ENCODE data around the gene ZFYVE27. TPM values are rescaled to one million over a fixed set of nuclear protein-coding genes. Genes with fewer than 3 reads are reported as not detected.

ZFYVE27 gene
- total RNA-seq, 6 donors from 2014 or later = 20.5 to 51.3 (median 26.4) TPM

- DNase-seq (no peak), ATAC-seq (ENCODE audit: low FRiP score in 2 of 2) (no peak)
- no peak overlapping the region for H3K4me3 ChIP-seq
- no peaks in the 10 kb centered on the region for H3K9me3 ChIP-seq
- 91 to 95% methylated on average over 2 of the region's 2 CpGs for WGBS, 2 donors
- peaks cover 32 to 43% (median 38%) of the 10 kb centered on the region in 4 donors for H3K4me1 ChIP-seq
- H3K27ac ChIP-seq = peak overlapping the region in 2 of 4 donors; percentile 68 to 77
- H3K36me3 ChIP-seq = peaks cover 0 to 10% (median 4%) of the 10 kb centered on the region in 4 donors
- no peaks in the 10 kb centered on the region for H3K27me3 ChIP-seq
- TF ChIP-seq EP300 (IDR thresholded peaks at IDR 0.05) (no peak), POLR2AphosphoS5 (IDR thresholded peaks at IDR 0.05) (no peak), POLR2A (IDR thresholded peaks at IDR 0.05) (no peak), CTCF (IDR thresholded peaks at IDR 0.05) (no peak)
Observed at GRCh38 chr10:97719602-97720001, 17.3 kb upstream of the ZFYVE27 start.

DNA sequence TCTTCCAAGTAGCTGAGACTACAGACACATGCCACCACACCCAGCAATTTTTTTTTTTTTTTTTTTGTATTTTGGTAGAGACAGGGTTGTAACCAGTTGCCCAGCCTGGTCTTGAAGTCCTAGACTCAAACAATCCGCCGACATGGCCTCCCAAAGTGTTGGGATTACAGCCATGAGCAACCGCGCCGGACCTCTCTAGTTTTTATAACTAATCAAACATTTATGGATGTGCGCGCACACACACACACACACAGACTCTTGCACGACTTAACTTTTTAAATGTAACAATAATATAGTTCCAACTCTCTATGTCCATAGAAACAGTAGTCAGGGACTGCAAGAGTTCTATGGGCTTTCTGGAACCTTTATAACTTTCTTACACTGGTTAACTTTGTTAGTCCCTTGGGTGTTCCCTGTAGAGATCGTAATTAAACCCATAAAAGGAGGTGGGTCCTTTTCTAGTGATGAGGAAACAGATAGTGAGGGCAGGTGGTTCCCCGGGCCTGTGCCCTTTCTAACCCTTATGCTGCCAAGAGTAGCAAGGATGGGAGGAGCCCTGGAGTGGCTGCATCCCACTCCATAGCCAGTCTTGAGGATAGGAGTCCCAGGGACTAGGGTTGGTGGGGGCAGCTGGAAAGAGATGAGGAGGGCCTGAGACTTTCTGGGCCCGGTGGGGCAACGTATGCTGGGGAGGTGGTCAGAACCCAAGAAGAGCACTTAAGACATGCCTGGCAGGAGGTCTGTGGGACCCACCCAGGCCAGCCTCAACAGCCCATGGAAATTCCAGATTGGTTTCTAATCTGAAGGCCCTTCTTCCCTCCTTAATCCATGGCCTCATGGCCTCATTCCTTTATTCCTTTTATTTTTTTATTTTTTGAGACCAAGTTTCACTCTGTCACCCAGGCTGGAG, 14.8 kb upstream of the ZFYVE27 start:
- Histone ChIP-seq H3K27ac (peak overlapping the region in 1 of 4 donors; percentile 27), H3K36me3 (peaks cover 0 to 8% (median 2%) of the 10 kb centered on the region in 4 donors), H3K4me1 (peaks cover 16 to 31% (median 22%) of the 10 kb centered on the region in 4 donors), H3K4me3 (no peak overlapping the region), H3K27me3 (no peaks in the 10 kb centered on the region), H3K9me3 (no peaks in the 10 kb centered on the region)
- DNase-seq = no peak
- ATAC-seq (ENCODE audit: low FRiP score in 2 of 2) = no peak
- no peak for TF ChIP-seq POLR2AphosphoS5 (IDR thresholded peaks at IDR 0.05)
- no peak for TF ChIP-seq POLR2A (IDR thresholded peaks at IDR 0.05)
- no peak for TF ChIP-seq CTCF (IDR thresholded peaks at IDR 0.05)
- no peak for TF ChIP-seq EP300 (IDR thresholded peaks at IDR 0.05)
- WGBS, 2 donors = 86 to 87% methylated on average over 12 of the region's 12 CpGs

- peaks cover 13 to 23% (median 20%) of the 10 kb centered on the region in 4 donors for H3K4me1 ChIP-seq
- no peak for ATAC-seq (ENCODE audit: low FRiP score in 2 of 2)
- no peak for DNase-seq
- WGBS, 2 donors = 73 to 77% methylated on average over 2 of the region's 3 CpGs
- no peak overlapping the region for H3K27ac ChIP-seq
- no peaks in the 10 kb centered on the region for H3K9me3 ChIP-seq
- H3K27me3 ChIP-seq = no peaks in the 10 kb centered on the region
- no peak overlapping the region for H3K4me3 ChIP-seq
- TF ChIP-seq CTCF (IDR thresholded peaks at IDR 0.05) = no peak
- TF ChIP-seq EP300 (IDR thresholded peaks at IDR 0.05) = no peak
- no peak for TF ChIP-seq POLR2A (IDR thresholded peaks at IDR 0.05)
- TF ChIP-seq POLR2AphosphoS5 (IDR thresholded peaks at IDR 0.05) = no peak
- no peaks in the 10 kb centered on the region for H3K36me3 ChIP-seq
Observed at GRCh38 chr10:97723001-97723400, 13.9 kb upstream of the ZFYVE27 start.

- WGBS, 2 donors = 56 to 69% methylated on average over 5 of the region's 5 CpGs
- Histone ChIP-seq H3K9me3 (no peaks in the 10 kb centered on the region), H3K4me3 (no peak overlapping the region), H3K4me1 (peaks cover 0 to 9% (median 5%) of the 10 kb centered on the region in 4 donors), H3K27me3 (no peaks in the 10 kb centered on the region), H3K27ac (no peak overlapping the region), H3K36me3 (no peaks in the 10 kb centered on the region)
- TF ChIP-seq POLR2AphosphoS5 (IDR thresholded peaks at IDR 0.05) (peak in 1 of 2 donors; percentile 15), EP300 (IDR thresholded peaks at IDR 0.05) (no peak)
- peak in 1 of 2 donors; percentile 71 for ATAC-seq (ENCODE audit: low FRiP score in 2 of 2)
- no peak for DNase-seq
Observed at GRCh38 chr10:97724341-97724941, 12.5 kb upstream of the ZFYVE27 start.

- Histone ChIP-seq H3K9me3 (no peaks in the 10 kb centered on the region), H3K27me3 (no peaks in the 10 kb centered on the region), H3K4me3 (peak overlapping the region in 1 of 4 donors; percentile 19), H3K4me1 (peaks cover 0 to 6% (median 4%) of the 10 kb centered on the region in 4 donors), H3K36me3 (no peaks in the 10 kb centered on the region), H3K27ac (peak overlapping the region in 2 of 4 donors; percentile 13 to 44)
- DNase-seq (peak in 1 of 2 donors; percentile 56), ATAC-seq (ENCODE audit: low FRiP score in 2 of 2) (peak; percentile 49 to 58)
- TF ChIP-seq POLR2A (IDR thresholded peaks at IDR 0.05) (peak in 1 of 4 donors; percentile 37), EP300 (IDR thresholded peaks at IDR 0.05) (no peak), CTCF (IDR thresholded peaks at IDR 0.05) (no peak), POLR2AphosphoS5 (IDR thresholded peaks at IDR 0.05) (peak in 1 of 2 donors; percentile 38)
- 54 to 61% methylated on average over 8 of the region's 8 CpGs for WGBS, 2 donors
Observed at GRCh38 chr10:97726636-97727178, 10.2 kb upstream of the ZFYVE27 start.
